ENCODE measurements around the gene MICAL3.

MICAL3 gene

GRCh38 chr22:17866621-17867020, 157.7 kb downstream of the MICAL3 start:
- Mint-ChIP-seq H3K9me3 (no peaks in the 10 kb centered on the region), H3K36me3 (peaks cover 40 to 90% of the 10 kb centered on the region in 2 donors)

GRCh38 chr22:17866127-17866526, 158.2 kb downstream of the MICAL3 start:
- Mint-ChIP-seq H3K27me3 (no peaks in the 10 kb centered on the region), H3K36me3 (peaks cover 35 to 90% of the 10 kb centered on the region in 2 donors), H3K27ac (no peak overlapping the region), H3K9me3 (no peaks in the 10 kb centered on the region), H3K4me3 (no peak overlapping the region), H3K4me1 (peaks cover 14 to 18% of the 10 kb centered on the region in 2 donors)
- no peak for DNase-seq
- no peak for ATAC-seq (replicated peaks)

More at GRCh38 chr22:17866621-17867020, 157.7 kb downstream of the MICAL3 start:
- peaks cover 14 to 18% of the 10 kb centered on the region in 2 donors for H3K4me1 Mint-ChIP-seq
- DNase-seq (no peak), ATAC-seq (replicated peaks) (no peak)
- no peak overlapping the region for H3K27ac Mint-ChIP-seq
- no peaks in the 10 kb centered on the region for H3K27me3 Mint-ChIP-seq
- no peak overlapping the region for H3K4me3 Mint-ChIP-seq

- H3K9me3 Mint-ChIP-seq: no peaks in the 10 kb centered on the region
- peak overlapping the region; percentile 66 for H3K27ac Mint-ChIP-seq
- ATAC-seq (replicated peaks) (no peak), DNase-seq (no peak)
- H3K27me3 Mint-ChIP-seq: no peaks in the 10 kb centered on the region
- H3K4me3 Mint-ChIP-seq: no peak overlapping the region
- peaks cover 31 to 86% of the 10 kb centered on the region in 2 donors for H3K36me3 Mint-ChIP-seq
- H3K4me1 Mint-ChIP-seq: peaks cover 14 to 18% of the 10 kb centered on the region in 2 donors
These were observed 158.9 kb downstream of the MICAL3 start for GRCh38 chr22:17865183-17866055.

- Mint-ChIP-seq H3K27me3 (no peaks in the 10 kb centered on the region), H3K4me1 (peaks cover 11 to 18% of the 10 kb centered on the region in 2 donors), H3K4me3 (no peak overlapping the region), H3K36me3 (peaks cover 30 to 88% of the 10 kb centered on the region in 2 donors), H3K9me3 (no peaks in the 10 kb centered on the region), H3K27ac (peak overlapping the region; percentile 69)
- ATAC-seq (replicated peaks) (no peak), DNase-seq (no peak)
These were observed 159.8 kb downstream of the MICAL3 start for GRCh38 chr22:17864398-17865182.

GRCh38 chr22:17862646-17863181, 161.6 kb downstream of the MICAL3 start:
- Mint-ChIP-seq H3K4me3 (no peak overlapping the region), H3K4me1 (peaks cover 4 to 22% of the 10 kb centered on the region in 2 donors), H3K27me3 (no peaks in the 10 kb centered on the region), H3K27ac (peak overlapping the region; percentile 85), H3K36me3 (peaks cover 31 to 86% of the 10 kb centered on the region in 2 donors), H3K9me3 (no peaks in the 10 kb centered on the region)
- no peak for DNase-seq
- peak; percentile 59 to 64 for ATAC-seq (replicated peaks)

GRCh38 chr22:17861909-17862308, 162.5 kb downstream of the MICAL3 start:
- ATAC-seq (replicated peaks) (peak; percentile 61 to 70), DNase-seq (no peak)
- Mint-ChIP-seq H3K27me3 (no peaks in the 10 kb centered on the region), H3K36me3 (peaks cover 38 to 86% of the 10 kb centered on the region in 2 donors), H3K4me3 (no peak overlapping the region), H3K27ac (peak overlapping the region; percentile 85), H3K9me3 (no peaks in the 10 kb centered on the region), H3K4me1 (peaks cover 2 to 17% of the 10 kb centered on the region in 2 donors)

- DNase-seq: no peak
- ATAC-seq (replicated peaks): no peak
- H3K4me3 Mint-ChIP-seq: no peak overlapping the region
- H3K9me3 Mint-ChIP-seq: no peaks in the 10 kb centered on the region
- peaks cover 42 to 77% of the 10 kb centered on the region in 2 donors for H3K36me3 Mint-ChIP-seq
- H3K4me1 Mint-ChIP-seq: peaks cover 2 to 17% of the 10 kb centered on the region in 2 donors
- no peaks in the 10 kb centered on the region for H3K27me3 Mint-ChIP-seq
- H3K27ac Mint-ChIP-seq: peak overlapping the region; percentile 62
These were observed 164.0 kb downstream of the MICAL3 start for GRCh38 chr22:17860220-17860965.

- Mint-ChIP-seq H3K4me1 (peaks cover 0 to 16% of the 10 kb centered on the region in 2 donors), H3K27me3 (no peaks in the 10 kb centered on the region), H3K27ac (peak overlapping the region; percentile 75), H3K4me3 (no peak overlapping the region), H3K36me3 (peaks cover 40 to 77% of the 10 kb centered on the region in 2 donors), H3K9me3 (no peaks in the 10 kb centered on the region)
- no peak for ATAC-seq (replicated peaks)
- DNase-seq: no peak
These were observed 166.3 kb downstream of the MICAL3 start for GRCh38 chr22:17858033-17858432.

- Mint-ChIP-seq H3K9me3 (no peaks in the 10 kb centered on the region), H3K36me3 (peaks cover 47 to 73% of the 10 kb centered on the region in 2 donors), H3K4me3 (no peak overlapping the region), H3K27ac (peak overlapping the region; percentile 49), H3K4me1 (peaks cover 2 to 7% of the 10 kb centered on the region in 2 donors), H3K27me3 (no peaks in the 10 kb centered on the region)
- DNase-seq (no peak), ATAC-seq (replicated peaks) (no peak)
These were observed 168.6 kb downstream of the MICAL3 start for GRCh38 chr22:17855572-17856290.

- no peak for DNase-seq
- peaks cover 39 to 61% of the 10 kb centered on the region in 2 donors for H3K36me3 Mint-ChIP-seq
- H3K9me3 Mint-ChIP-seq: no peaks in the 10 kb centered on the region
- H3K4me1 Mint-ChIP-seq: peaks cover 0 to 2% of the 10 kb centered on the region in 2 donors
- H3K27me3 Mint-ChIP-seq: no peaks in the 10 kb centered on the region
- ATAC-seq (replicated peaks): no peak
- H3K27ac Mint-ChIP-seq: peak overlapping the region; percentile 37
- no peak overlapping the region for H3K4me3 Mint-ChIP-seq
These were observed 171.3 kb downstream of the MICAL3 start for GRCh38 chr22:17853073-17853472.

GRCh38 chr22:17851759-17852158, 172.6 kb downstream of the MICAL3 start:
- Mint-ChIP-seq H3K27ac (peak overlapping the region; percentile 44), H3K4me1 (peaks cover 0 to 2% of the 10 kb centered on the region in 2 donors), H3K9me3 (no peaks in the 10 kb centered on the region), H3K4me3 (no peak overlapping the region), H3K27me3 (no peaks in the 10 kb centered on the region), H3K36me3 (peaks cover 30 to 55% of the 10 kb centered on the region in 2 donors)
- no peak for DNase-seq
- ATAC-seq (replicated peaks): no peak

- H3K27me3 Mint-ChIP-seq: no peaks in the 10 kb centered on the region
- no peak for DNase-seq
These were observed 176.8 kb downstream of the MICAL3 start for GRCh38 chr22:17847360-17848078.

More at GRCh38 chr22:17847360-17848078, 176.8 kb downstream of the MICAL3 start:
- Mint-ChIP-seq H3K4me1 (peaks cover 0 to 5% of the 10 kb centered on the region in 2 donors), H3K27ac (peak overlapping the region; percentile 32), H3K9me3 (no peaks in the 10 kb centered on the region), H3K4me3 (no peak overlapping the region), H3K36me3 (peaks cover 32 to 58% of the 10 kb centered on the region in 2 donors)
- ATAC-seq (replicated peaks): no peak

All from stimulated activated naive B cell treated with anti-CD40 and anti-IgM and Interleukin-4, amounts not matched to agents 10 μg/mL and 1 μg/mL and 100 μg/mL, for 72 hours (primary cell).